ENCODE measurements around the gene NME4. TPM values are rescaled to one million over a fixed set of nuclear protein-coding genes. Genes with fewer than 3 reads are reported as not detected.

NME4 gene
- total and polyA plus RNA-seq, 4 experiments from 2014 or later = 34.9 to 61.7 (median 44.9) TPM

- H3K4me3 ChIP-seq (ENCODE audit: low read length in 2 of 2) = peak within 1 kb of the TSS in 1 of 2 donors; percentile 50
- intact Hi-C loops (cut with micrococcal nuclease) = loop anchor here (1.0 to 2.0 kb wide), 8 partner anchors 18 to 299 kb away; partner anchors contain the start of genes DECR2, FAM234A, METTL26 and MRPL28
- ChIA-PET POLR2A (ENCODE audit: partially characterized antibody) (interaction anchor here (0.6 to 3.1 kb wide), 9 partner anchors 9 to 124 kb away, joined by 3 to 25 read pairs (median 4); partner anchors contain the start of genes DECR2, FAM234A, LUC7L and MRPL28), CTCF (ENCODE audit: partially characterized antibody) (interaction anchor here (0.7 to 2.1 kb wide), 4 partner anchors 9 to 124 kb away, joined by 3 to 9 read pairs (median 4); partner anchors contain the start of gene FAM234A)
- peak; percentile 97 to 100 (median 99) for DNase-seq
- no peaks in the 10 kb centered on the region for H3K27me3 Mint-ChIP-seq
- peaks cover 0 to 18% of the 10 kb centered on the region in 2 donors for H3K36me3 Mint-ChIP-seq
- peaks cover 70% of the 10 kb centered on the region for H3K4me1 ChIP-seq (ENCODE audit: insufficient read depth, low read length)
- H3K4me1 Mint-ChIP-seq = peaks cover 25 to 69% (median 51%) of the 10 kb centered on the region in 4 donors
- peak within 1 kb of the TSS; percentile 88 to 97 (median 94) for H3K27ac Mint-ChIP-seq
- no peaks in the 10 kb centered on the region for H3K36me3 ChIP-seq (ENCODE audit: insufficient read depth, low read length)
- H3K27me3 ChIP-seq (ENCODE audit: insufficient read depth, low read length) = no peaks in the 10 kb centered on the region
- peak within 1 kb of the TSS; percentile 92 to 96 (median 93) for H3K4me3 Mint-ChIP-seq
- H3K27ac ChIP-seq (ENCODE audit: low read depth, low read length) = peak within 1 kb of the TSS; percentile 57
- H3K9me3 Mint-ChIP-seq = no peaks in the 10 kb centered on the region
- no peaks in the 10 kb centered on the region for H3K9me3 ChIP-seq (ENCODE audit: control insufficient read depth in 1 of 2, low read length in 2 of 2)
Measured at GRCh38 chr16:352547-353403, 44.2 kb upstream of the NME4 start, which contains the start of gene AXIN1. Gene AXIN1, minus strand, starts transcription at chr16:352723. Its CDS starts 5,698 bp downstream, at chr16:347025.

DNA sequence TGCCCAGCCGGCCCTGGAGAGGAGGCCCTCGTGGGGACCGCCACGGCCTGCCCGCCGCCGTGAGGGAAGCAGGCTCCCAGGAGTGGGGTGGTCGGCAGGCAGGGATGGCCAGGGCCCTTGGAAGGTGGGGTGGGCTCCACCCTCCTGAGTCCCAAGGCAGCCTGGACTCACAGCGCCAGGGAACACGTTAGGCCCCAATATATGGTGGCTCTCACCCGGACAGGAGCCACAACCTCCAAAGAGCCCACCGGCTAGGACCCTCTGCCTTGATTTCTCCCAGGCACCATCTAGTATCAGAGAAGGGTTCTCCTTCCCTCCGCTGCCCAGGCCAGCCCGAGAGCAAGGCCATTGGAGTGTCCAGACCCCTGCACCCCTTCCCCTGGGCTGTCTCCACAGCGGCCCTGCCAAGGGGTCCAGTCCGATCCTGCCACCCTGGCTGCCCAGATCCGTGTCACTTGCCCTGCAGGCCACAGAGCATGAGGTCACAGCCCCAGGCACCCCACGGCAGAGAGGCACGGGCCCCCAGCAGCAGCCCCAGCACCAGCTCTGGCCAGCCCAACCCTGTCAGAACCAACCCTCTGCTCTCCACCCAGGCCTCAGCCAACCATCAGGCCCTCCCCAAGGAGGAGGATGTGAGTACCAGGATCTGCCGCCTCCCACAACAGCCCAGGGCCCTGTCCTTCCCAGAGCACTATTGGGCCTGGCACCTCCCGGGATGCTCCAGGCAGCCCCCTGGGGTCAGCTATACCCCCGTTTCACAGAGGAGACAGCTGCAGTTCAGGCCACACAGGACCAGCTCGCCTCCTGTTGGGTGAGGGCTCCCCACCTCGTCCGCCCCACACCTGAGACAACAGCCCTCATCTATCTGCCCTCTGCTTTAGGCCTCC is 43.4 kb upstream of the NME4 start:
- no peaks in the 10 kb centered on the region for H3K9me3 ChIP-seq (ENCODE audit: control insufficient read depth in 1 of 2, low read length in 2 of 2)
- Mint-ChIP-seq H3K4me3 (peak overlapping the region; percentile 67 to 92 (median 81)), H3K9me3 (no peaks in the 10 kb centered on the region), H3K36me3 (peaks cover 0 to 13% of the 10 kb centered on the region in 2 donors), H3K27ac (peak overlapping the region; percentile 83 to 95 (median 87)), H3K4me1 (peaks cover 24 to 61% (median 43%) of the 10 kb centered on the region in 4 donors), H3K27me3 (no peaks in the 10 kb centered on the region)
- ChIA-PET CTCF (ENCODE audit: partially characterized antibody) (interaction anchor here (0.7 to 2.1 kb wide), 3 partner anchors 8 to 125 kb away, joined by 4 to 9 read pairs (median 4); no protein-coding TSS in a partner anchor), POLR2A (ENCODE audit: partially characterized antibody) (interaction anchor here (0.6 to 3.1 kb wide), 11 partner anchors 11 to 125 kb away, joined by 3 to 25 read pairs (median 4); partner anchors contain the start of genes DECR2, FAM234A, LUC7L and MRPL28)
- DNase-seq = peak in 2 of 5 donors; percentile 26 to 55
- H3K36me3 ChIP-seq (ENCODE audit: insufficient read depth, low read length) = no peaks in the 10 kb centered on the region
- H3K27me3 ChIP-seq (ENCODE audit: insufficient read depth, low read length) = no peaks in the 10 kb centered on the region
- intact Hi-C loops (cut with micrococcal nuclease) = loop anchor here (1.0 to 2.0 kb wide), 6 partner anchors 17 to 283 kb away; partner anchors contain the start of genes DECR2, METTL26, MRPL28 and RAB11FIP3
- peak overlapping the region in 1 of 2 donors; percentile 41 for H3K4me3 ChIP-seq (ENCODE audit: low read length in 2 of 2)
- peaks cover 63% of the 10 kb centered on the region for H3K4me1 ChIP-seq (ENCODE audit: insufficient read depth, low read length)
- H3K27ac ChIP-seq (ENCODE audit: low read depth, low read length) = peak overlapping the region; percentile 49

- Mint-ChIP-seq H3K4me3 (peak overlapping the region; percentile 75 to 92 (median 81)), H3K36me3 (peaks cover 0 to 9% of the 10 kb centered on the region in 2 donors), H3K27ac (peak overlapping the region; percentile 83 to 97 (median 87)), H3K27me3 (no peaks in the 10 kb centered on the region), H3K4me1 (peaks cover 20 to 54% (median 39%) of the 10 kb centered on the region in 4 donors), H3K9me3 (no peaks in the 10 kb centered on the region)
- Histone ChIP-seq H3K27me3 (ENCODE audit: insufficient read depth, low read length) (no peaks in the 10 kb centered on the region), H3K9me3 (ENCODE audit: control insufficient read depth in 1 of 2, low read length in 2 of 2) (no peaks in the 10 kb centered on the region), H3K27ac (ENCODE audit: low read depth, low read length) (peak overlapping the region; percentile 49), H3K4me3 (ENCODE audit: low read length in 2 of 2) (peak overlapping the region; percentile 36 to 37), H3K36me3 (ENCODE audit: insufficient read depth, low read length) (no peaks in the 10 kb centered on the region), H3K4me1 (ENCODE audit: insufficient read depth, low read length) (peaks cover 60% of the 10 kb centered on the region)
- no peak for DNase-seq
- intact Hi-C loops (cut with micrococcal nuclease) = no loop called here
- CTCF ChIA-PET (ENCODE audit: partially characterized antibody) = no interaction called here
- POLR2A ChIA-PET (ENCODE audit: partially characterized antibody) = interaction anchor here (0.9 to 3.1 kb wide), 8 partner anchors 10 to 301 kb away, joined by 3 to 25 read pairs (median 4); partner anchors contain the start of genes FAM234A, LUC7L, MRPL28 and PGAP6
Measured at GRCh38 chr16:354291-354881, 42.6 kb upstream of the NME4 start.

DNA sequence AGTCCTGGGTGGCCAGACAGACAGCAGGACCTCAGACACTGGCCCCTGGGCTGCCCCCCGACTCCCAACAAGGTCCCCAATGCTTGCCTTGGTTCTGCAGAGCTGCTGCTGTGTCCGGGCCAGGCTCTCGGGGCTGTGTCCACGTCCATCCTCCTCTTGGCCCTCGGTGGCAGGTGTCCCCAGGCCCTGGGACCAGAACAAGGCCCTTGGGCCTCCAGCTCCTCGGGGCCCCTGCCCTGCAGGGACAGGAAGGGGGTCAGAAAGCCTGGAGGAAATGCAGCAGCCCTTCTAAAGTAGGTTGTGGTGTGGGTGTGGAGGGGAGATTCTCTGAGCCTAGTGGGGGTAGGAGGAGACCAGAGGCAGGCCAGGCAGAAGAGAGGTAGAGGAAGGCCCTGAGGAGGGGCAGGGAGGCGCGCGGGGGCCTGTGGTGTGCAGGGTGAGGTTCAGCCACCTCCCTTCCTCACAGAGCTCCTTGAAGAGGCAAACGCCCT is 42.0 kb upstream of the NME4 start:
- intact Hi-C loops (cut with micrococcal nuclease) = no loop called here
- CTCF ChIA-PET (ENCODE audit: partially characterized antibody) = interaction anchor here (1.3 to 1.6 kb wide), 2 partner anchors 120 to 248 kb away, joined by 3 to 4 read pairs; partner anchors contain the start of gene FAM234A

GRCh38 chr16:356741-357140 is 40.3 kb upstream of the NME4 start:
- Histone ChIP-seq H3K4me3 (ENCODE audit: low read length in 2 of 2) (no peak overlapping the region), H3K36me3 (ENCODE audit: insufficient read depth, low read length) (no peaks in the 10 kb centered on the region), H3K9me3 (ENCODE audit: control insufficient read depth in 1 of 2, low read length in 2 of 2) (no peaks in the 10 kb centered on the region), H3K27me3 (ENCODE audit: insufficient read depth, low read length) (no peaks in the 10 kb centered on the region), H3K4me1 (ENCODE audit: insufficient read depth, low read length) (peaks cover 39% of the 10 kb centered on the region), H3K27ac (ENCODE audit: low read depth, low read length) (no peak overlapping the region)
- peak overlapping the region in 4 of 7 donors; percentile 27 to 95 (median 74) for H3K27ac Mint-ChIP-seq
- H3K27me3 Mint-ChIP-seq = no peaks in the 10 kb centered on the region
- DNase-seq = no peak
- H3K4me3 Mint-ChIP-seq = no peak overlapping the region
- intact Hi-C loops (cut with micrococcal nuclease) = no loop called here
- H3K4me1 Mint-ChIP-seq = peaks cover 16 to 30% (median 23%) of the 10 kb centered on the region in 4 donors
- CTCF ChIA-PET (ENCODE audit: partially characterized antibody) = interaction anchor here (1.4 to 1.6 kb wide), 2 partner anchors 122 to 249 kb away, joined by 3 to 4 read pairs; partner anchors contain the start of gene FAM234A
- no peaks in the 10 kb centered on the region for H3K36me3 Mint-ChIP-seq
- H3K9me3 Mint-ChIP-seq = no peaks in the 10 kb centered on the region
- POLR2A ChIA-PET (ENCODE audit: partially characterized antibody) = interaction anchor here (1.0 kb wide), 1 partner anchor 12 kb away, joined by 3 read pairs; no protein-coding TSS in a partner anchor

More for the DNA sequence above, 42.0 kb upstream of the NME4 start:
- Mint-ChIP-seq H3K4me1 (peaks cover 19 to 48% (median 35%) of the 10 kb centered on the region in 4 donors), H3K27me3 (no peaks in the 10 kb centered on the region), H3K36me3 (peaks cover 0 to 8% of the 10 kb centered on the region in 2 donors), H3K27ac (peak overlapping the region; percentile 80 to 97 (median 90)), H3K9me3 (no peaks in the 10 kb centered on the region), H3K4me3 (peak overlapping the region; percentile 79 to 92 (median 82))
- POLR2A ChIA-PET (ENCODE audit: partially characterized antibody) = interaction anchor here (0.6 to 2.6 kb wide), 9 partner anchors 10 to 301 kb away, joined by 3 to 8 read pairs (median 4); partner anchors contain the start of genes FAM234A, LUC7L, MRPL28 and PGAP6
- Histone ChIP-seq H3K27ac (ENCODE audit: low read depth, low read length) (peak overlapping the region; percentile 49), H3K4me1 (ENCODE audit: insufficient read depth, low read length) (peaks cover 53% of the 10 kb centered on the region), H3K27me3 (ENCODE audit: insufficient read depth, low read length) (no peaks in the 10 kb centered on the region), H3K9me3 (ENCODE audit: control insufficient read depth in 1 of 2, low read length in 2 of 2) (no peaks in the 10 kb centered on the region), H3K36me3 (ENCODE audit: insufficient read depth, low read length) (no peaks in the 10 kb centered on the region), H3K4me3 (ENCODE audit: low read length in 2 of 2) (peak overlapping the region; percentile 36 to 37)
- peak; percentile 54 to 76 (median 63) for DNase-seq
